HCT116 (cell line): ENCODE results near the gene RNU6-7. TPM values are rescaled to one million over a fixed set of nuclear protein-coding genes. Genes with fewer than 3 reads are reported as not detected.

ENCODE experiments used
- ATAC-seq: fragments of 200-7000 bp; cut with Tn5 transposase; 2 replicates; pipeline ENCODE4 v1.9.1; 2020; ENCODE audit warnings: mild to moderate bottlenecking, moderate library complexity
- BruUV-seq: library from RNA; stranded (reverse); fragments of 400-500 nt; replicated peaks from 2 replicates; lab custom pipeline; 2021; lab: Mats Ljungman, UMichigan
- CTCF ChIA-PET: fragments of 300-600 bp; sonication (Branson Sonifier 250); formaldehyde crosslinking; loops from one replicate; lab custom pipeline; 2021; ENCODE audit warnings: antibody characterized with exemption; lab: Charles Lee
- POLR2A ChIA-PET: fragments of 300-600, 350-600 bp; sonication (Branson Sonifier 250); formaldehyde crosslinking; loops from one replicate; lab custom pipeline; 2021; ENCODE audit warnings: antibody characterized with exemption; lab: Charles Lee
- RAD21 ChIA-PET, 2 experiments: fragments of 300-600 bp; sonication (Branson Sonifier 250); formaldehyde crosslinking; loops; one replicate each; lab custom pipeline; 2023; ENCODE audit warnings: low total read pairs in 2 of 2; ENCODE audit not compliant: uncharacterized antibody in 2 of 2, unreplicated experiment in 2 of 2, low non-redundant PET in 1 of 2; lab: Charles Lee
- DNase-seq: peaks from one replicate; pipeline ENCODE4 v3.0.0-alpha.2; 2010; ENCODE audit warnings: low read depth, low spot score
- H2AFZ ChIP-seq: fragments of 200-600 bp; shearing (Covaris generic), sonication (generic); 2 replicates; pipeline ENCODE4 v1.6.1; 2017; ENCODE audit warnings: low read depth, mixed run types, mixed read lengths, antibody characterized with exemption, low read length; ENCODE audit not compliant: poor library complexity, severe bottlenecking
- H3K27ac ChIP-seq: 2 replicates; pipeline ENCODE4 v1.5.1; 2012; ENCODE audit warnings: low read depth, low read length
- H3K27me3 ChIP-seq: fragments of 200-600 bp; sonication (generic); 2 replicates; pipeline ENCODE4 v1.6.1; 2016; ENCODE audit warnings: mixed run types, low read length, mixed read lengths; ENCODE audit not compliant: insufficient read depth
- H3K36me3 ChIP-seq, 2 experiments: fragments of 200-500 bp in 1 of 2; fragments of 200-600 bp in 1 of 2; sonication (Bioruptor generic) in 1 of 2; sonication (generic) in 1 of 2; 2 replicates each; pipeline versions ENCODE4 v1.5.1 to v1.6.1; 2014 to 2016; ENCODE audit warnings: low read length in 2 of 2, inconsistent platforms in 1 of 2, mixed read lengths in 1 of 2, mixed run types in 1 of 2; ENCODE audit not compliant: insufficient read depth in 2 of 2, control insufficient read depth in 1 of 2
- H3K4me1 ChIP-seq, 2 experiments: fragments of 200-600 bp in 1 of 2; sonication (generic) in 1 of 2; 2 replicates each; pipeline versions ENCODE4 v1.5.1 to v1.6.1; 2012 to 2017; ENCODE audit warnings: low read length in 2 of 2, inconsistent platforms in 1 of 2, mild to moderate bottlenecking in 1 of 2, mixed read lengths in 1 of 2, mixed run types in 1 of 2, moderate library complexity in 1 of 2; ENCODE audit not compliant: insufficient read depth in 2 of 2, control insufficient read depth in 1 of 2
- H3K4me2 ChIP-seq: fragments of 200-600 bp; sonication (generic); 2 replicates; pipeline ENCODE4 v1.6.1; 2017; ENCODE audit warnings: mixed run types, low read length, mixed read lengths
- H3K4me3 ChIP-seq, 2 experiments: fragments of 200-600 bp in 1 of 2; sonication (generic) in 1 of 2; replicated peaks in 1 of 2; 2 replicates each; pipeline ENCODE4 v1.5.1; 2011 to 2016; ENCODE audit warnings: low read length in 2 of 2, control low read depth in 1 of 2, low read depth in 1 of 2, mild to moderate bottlenecking in 1 of 2, mixed read lengths in 1 of 2, mixed run types in 1 of 2
- H3K79me2 ChIP-seq: fragments of 200-600 bp; sonication (generic); 2 replicates; pipeline ENCODE4 v1.6.1; 2017; ENCODE audit warnings: mild to moderate bottlenecking, mixed run types, low read length, moderate library complexity, mixed read lengths; ENCODE audit not compliant: insufficient read depth
- H3K9ac ChIP-seq: fragments of 200-600 bp; sonication (generic); 2 replicates; pipeline ENCODE4 v1.6.1; 2016; ENCODE audit warnings: low read length, mixed read lengths
- H3K9me2 ChIP-seq: fragments of 200-600 bp; sonication (generic), shearing (Covaris generic); 2 replicates; pipeline ENCODE4 v1.6.1; 2017; ENCODE audit warnings: mixed run types, mild to moderate bottlenecking, moderate library complexity; ENCODE audit not compliant: insufficient read depth
- H3K9me3 ChIP-seq, 2 experiments: fragments of 200-500 bp in 1 of 2; fragments of 200-600 bp in 1 of 2; sonication (Bioruptor generic) in 1 of 2; sonication (generic) in 1 of 2; 2 replicates each; pipeline ENCODE4 v1.6.1; 2014 to 2017; ENCODE audit warnings: low read length in 2 of 2, mixed read lengths in 2 of 2, inconsistent platforms in 1 of 2, low read depth in 1 of 2, mild to moderate bottlenecking in 1 of 2, mixed run types in 1 of 2, moderate library complexity in 1 of 2; ENCODE audit not compliant: control insufficient read depth in 1 of 2, insufficient read depth in 1 of 2
- H4K20me1 ChIP-seq: fragments of 200-600 bp; sonication (generic), shearing (Covaris generic); 2 replicates; pipeline ENCODE4 v1.6.1; 2017; ENCODE audit warnings: mixed run types, mild to moderate bottlenecking, moderate library complexity; ENCODE audit not compliant: insufficient read depth
- CEBPB ChIP-seq: IDR thresholded peaks from 2 replicates; pipeline ENCODE4 v1.6.1; 2012; ENCODE audit warnings: low read depth
- EGR1 ChIP-seq: IDR thresholded peaks from 2 replicates; pipeline ENCODE4 v1.6.1; 2012; ENCODE audit warnings: low read depth
- ELF1 ChIP-seq: IDR thresholded peaks from 2 replicates; pipeline ENCODE4 v1.6.1; 2012; ENCODE audit warnings: low read depth, borderline replicate concordance
- EZH2 ChIP-seq: fragments of 200-600 bp; sonication (generic); IDR thresholded peaks from 2 replicates; pipeline ENCODE4 v1.6.1; 2017; ENCODE audit warnings: antibody characterized with exemption, mixed run types
- JUND ChIP-seq: IDR thresholded peaks from 2 replicates; pipeline ENCODE4 v1.6.1; 2012
- POLR2A ChIP-seq: IDR thresholded peaks from 2 replicates; pipeline ENCODE4 v1.7.0; 2011; ENCODE audit warnings: borderline replicate concordance; ENCODE audit not compliant: insufficient read depth, insufficient read length; ENCODE audit errors: extremely low read depth
- POLR2AphosphoS5 ChIP-seq: IDR thresholded peaks from 2 replicates; pipeline ENCODE4 v1.6.1; 2011; ENCODE audit warnings: mild to moderate bottlenecking, low read depth, low read length, moderate library complexity
- REST ChIP-seq: IDR thresholded peaks from 2 replicates; pipeline ENCODE4 v1.6.1; 2012; ENCODE audit warnings: low read depth
- SIN3A ChIP-seq: IDR thresholded peaks from 2 replicates; pipeline ENCODE4 v1.6.1; 2012; ENCODE audit warnings: low read depth
- SP1 ChIP-seq: IDR thresholded peaks from 2 replicates; pipeline ENCODE4 v1.6.1; 2012; ENCODE audit warnings: low read depth
- SRF ChIP-seq: IDR thresholded peaks from 2 replicates; pipeline ENCODE4 v1.6.1; 2012; ENCODE audit warnings: low read depth
- TCF7L2 ChIP-seq: IDR thresholded peaks from 2 replicates; pipeline ENCODE4 v1.7.0; 2011; ENCODE audit warnings: borderline replicate concordance, inconsistent platforms; ENCODE audit not compliant: insufficient read depth, insufficient read length; ENCODE audit errors: extremely low read depth
- ZFX ChIP-seq: fragments of 450-650 bp; IDR thresholded peaks from 2 replicates; pipeline ENCODE4 v1.6.1; 2017
- ZNF274 ChIP-seq: fragments of 200-500 bp; sonication (Bioruptor generic); IDR thresholded peaks from 2 replicates; pipeline ENCODE4 v1.6.1; 2014; ENCODE audit warnings: mild to moderate bottlenecking, low read depth, low read length, inconsistent platforms
- intact Hi-C: fragments of 100-400 bp; cut with micrococcal nuclease; formaldehyde crosslinking; loops from 2 replicates; pipeline ENCODE4 v1.10.0; 2022
- total RNA-seq: library from RNA; stranded (reverse); gene quantifications from one replicate; pipeline ENCODE4 v1.2.1, GENCODE V29; 2021; ENCODE audit not compliant: unreplicated experiment
- TF ChIP-seq, protein P1 (sequence below), 3 experiments: fragments of 200-600 bp in 1 of 3; sonication (generic) in 1 of 3; IDR thresholded peaks in 2 of 3; conservative IDR thresholded peaks in 1 of 3; 2 replicates each; pipeline ENCODE4 v1.5.1; 2012 to 2017; ENCODE audit warnings: low read depth in 2 of 3, low read length in 2 of 3, antibody characterized with exemption in 1 of 3, borderline replicate concordance in 1 of 3, control low read depth in 1 of 3, mild to moderate bottlenecking in 1 of 3, mixed read lengths in 1 of 3, mixed run types in 1 of 3, moderate library complexity in 1 of 3; ENCODE audit not compliant: insufficient read depth in 1 of 3

Gene RNU6-7
- total RNA-seq, 1 experiment from 2014 or later = not detected

GRCh38 chr14:32206552-32206951, 4.7 kb downstream of the RNU6-7 start:
- H3K9ac ChIP-seq = no peak overlapping the region
- BruUV-seq = no TSS peak
- H3K4me2 ChIP-seq = peak overlapping the region; percentile 59
- H3K27ac ChIP-seq = no peak overlapping the region
- CTCF ChIA-PET = no interaction called here
- TF ChIP-seq SRF (peak; percentile 25; the same call in 1 of the 2 replicates), POLR2AphosphoS5 (no peak), POLR2A (no peak)
- no peaks in the 10 kb centered on the region for H4K20me1 ChIP-seq
- no peaks in the 10 kb centered on the region; a peak in 1 of 4 replicates for H3K36me3 ChIP-seq
- no peaks in the 10 kb centered on the region for H3K27me3 ChIP-seq
- intact Hi-C loops = no loop called here
- H3K9me2 ChIP-seq = no peaks in the 10 kb centered on the region; the same call in 1 of the 2 replicates
- H3K9me3 ChIP-seq = no peaks in the 10 kb centered on the region
- no peak for ATAC-seq
- RAD21 ChIA-PET = no interaction called here
- no peak for DNase-seq
- peak overlapping the region in 1 of 2 experiments; percentile 15; a peak in 1 of 4 replicates for H3K4me3 ChIP-seq
- peaks cover 31 to 58% of the 10 kb centered on the region in 2 experiments for H3K4me1 ChIP-seq
- no peak overlapping the region for H2AFZ ChIP-seq
- POLR2A ChIA-PET = no interaction called here
- no peaks in the 10 kb centered on the region for H3K79me2 ChIP-seq

GRCh38 chr14:32208490-32208889, 6.6 kb downstream of the RNU6-7 start:
- Histone ChIP-seq H2AFZ (no peak overlapping the region), H3K9ac (no peak overlapping the region), H3K9me3 (no peaks in the 10 kb centered on the region), H3K4me3 (no peak overlapping the region), H3K27me3 (no peaks in the 10 kb centered on the region), H3K4me2 (no peak overlapping the region), H3K79me2 (no peaks in the 10 kb centered on the region), H3K27ac (no peak overlapping the region), H4K20me1 (no peaks in the 10 kb centered on the region), H3K4me1 (peaks cover 27 to 45% of the 10 kb centered on the region in 2 experiments), H3K36me3 (no peaks in the 10 kb centered on the region; a peak in 1 of 4 replicates), H3K9me2 (no peaks in the 10 kb centered on the region; the same call in 1 of the 2 replicates)
- ChIA-PET RAD21 (no interaction called here), POLR2A (no interaction called here), CTCF (no interaction called here)
- ATAC-seq (no peak), DNase-seq (no peak)
- no TSS peak for BruUV-seq
- intact Hi-C loops = no loop called here
- TF ChIP-seq TCF7L2 = no peak
- TF ChIP-seq ELF1 = no peak
- TF ChIP-seq SIN3A = no peak
- no peak for TF ChIP-seq REST
- no peak for TF ChIP-seq POLR2A
- TF ChIP-seq, protein P1, sequence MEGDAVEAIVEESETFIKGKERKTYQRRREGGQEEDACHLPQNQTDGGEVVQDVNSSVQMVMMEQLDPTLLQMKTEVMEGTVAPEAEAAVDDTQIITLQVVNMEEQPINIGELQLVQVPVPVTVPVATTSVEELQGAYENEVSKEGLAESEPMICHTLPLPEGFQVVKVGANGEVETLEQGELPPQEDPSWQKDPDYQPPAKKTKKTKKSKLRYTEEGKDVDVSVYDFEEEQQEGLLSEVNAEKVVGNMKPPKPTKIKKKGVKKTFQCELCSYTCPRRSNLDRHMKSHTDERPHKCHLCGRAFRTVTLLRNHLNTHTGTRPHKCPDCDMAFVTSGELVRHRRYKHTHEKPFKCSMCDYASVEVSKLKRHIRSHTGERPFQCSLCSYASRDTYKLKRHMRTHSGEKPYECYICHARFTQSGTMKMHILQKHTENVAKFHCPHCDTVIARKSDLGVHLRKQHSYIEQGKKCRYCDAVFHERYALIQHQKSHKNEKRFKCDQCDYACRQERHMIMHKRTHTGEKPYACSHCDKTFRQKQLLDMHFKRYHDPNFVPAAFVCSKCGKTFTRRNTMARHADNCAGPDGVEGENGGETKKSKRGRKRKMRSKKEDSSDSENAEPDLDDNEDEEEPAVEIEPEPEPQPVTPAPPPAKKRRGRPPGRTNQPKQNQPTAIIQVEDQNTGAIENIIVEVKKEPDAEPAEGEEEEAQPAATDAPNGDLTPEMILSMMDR (IDR thresholded peaks at IDR 0.05 in 2 of 3, conservative IDR thresholded peaks at IDR 0.05 in 1 of 3; ENCODE audit: borderline replicate concordance in 1 of 3, insufficient read depth in 1 of 3, low read depth in 2 of 3, low read length in 2 of 3) = no peak
- no peak for TF ChIP-seq SP1
- no peak for TF ChIP-seq ZFX
- no peak for TF ChIP-seq CEBPB
- TF ChIP-seq ZNF274 = no peak
- TF ChIP-seq EGR1 = no peak
- no peak for TF ChIP-seq JUND
- TF ChIP-seq EZH2 = no peak
